ENCODE results near the gene CHRND.

CHRND gene

GRCh38 chr2:232519581-232520438, 6.2 kb upstream of the CHRND start, which contains the start of gene PRSS56:
TSS of gene PRSS56 (plus strand) at chr2:232520388. CDS start at chr2:232520599, 211 bp downstream.
- Histone ChIP-seq H4K20me1 (ENCODE audit: insufficient read depth, low read length) (no peaks in the 10 kb centered on the region), H3K36me3 (replicated peaks; ENCODE audit: low read depth, low read length) (no peaks in the 10 kb centered on the region), H3K9ac (ENCODE audit: low read length) (no peak within 1 kb of the TSS), H3K27me3 (ENCODE audit: low read depth, low read length) (no peaks in the 10 kb centered on the region), H3K4me1 (ENCODE audit: low read length) (no peaks in the 10 kb centered on the region), H3K4me2 (ENCODE audit: low read length) (no peak within 1 kb of the TSS), H3K79me2 (ENCODE audit: low read length) (no peaks in the 10 kb centered on the region), H3K27ac (ENCODE audit: low read length) (no peak within 1 kb of the TSS), H3K9me3 (ENCODE audit: insufficient read depth, low read length) (no peaks in the 10 kb centered on the region), H3K4me3 (ENCODE audit: low read length) (no peak within 1 kb of the TSS), H2AFZ (ENCODE audit: low read depth, low read length) (no peak within 1 kb of the TSS)
- TF ChIP-seq CTCF (IDR thresholded peaks at IDR 0.05; ENCODE audit: low read depth, low read length) (no peak), EZH2phosphoT487 (IDR thresholded peaks at IDR 0.05; ENCODE audit: low read depth) (no peak)

GRCh38 chr2:232520489-232520888, 5.5 kb upstream of the CHRND start:
- no peaks in the 10 kb centered on the region for H3K27me3 ChIP-seq (ENCODE audit: low read depth, low read length)

GRCh38 chr2:232521098-232521497, 4.9 kb upstream of the CHRND start:
- Histone ChIP-seq H2AFZ (ENCODE audit: low read depth, low read length) (no peak overlapping the region), H3K4me1 (ENCODE audit: low read length) (no peaks in the 10 kb centered on the region), H3K4me3 (ENCODE audit: low read length) (no peak overlapping the region), H3K27ac (ENCODE audit: low read length) (no peak overlapping the region), H4K20me1 (ENCODE audit: insufficient read depth, low read length) (no peaks in the 10 kb centered on the region), H3K27me3 (ENCODE audit: low read depth, low read length) (no peaks in the 10 kb centered on the region), H3K9me3 (ENCODE audit: insufficient read depth, low read length) (no peaks in the 10 kb centered on the region), H3K79me2 (ENCODE audit: low read length) (no peaks in the 10 kb centered on the region), H3K36me3 (replicated peaks; ENCODE audit: low read depth, low read length) (no peaks in the 10 kb centered on the region), H3K9ac (ENCODE audit: low read length) (no peak overlapping the region), H3K4me2 (ENCODE audit: low read length) (no peak overlapping the region)
- TF ChIP-seq CTCF (IDR thresholded peaks at IDR 0.05; ENCODE audit: low read depth, low read length) (no peak), EZH2phosphoT487 (IDR thresholded peaks at IDR 0.05; ENCODE audit: low read depth) (no peak)

More at GRCh38 chr2:232520489-232520888, 5.5 kb upstream of the CHRND start:
- TF ChIP-seq CTCF (IDR thresholded peaks at IDR 0.05; ENCODE audit: low read depth, low read length) (no peak), EZH2phosphoT487 (IDR thresholded peaks at IDR 0.05; ENCODE audit: low read depth) (no peak)
- no peak overlapping the region for H2AFZ ChIP-seq (ENCODE audit: low read depth, low read length)
- no peak overlapping the region for H3K4me2 ChIP-seq (ENCODE audit: low read length)
- H3K79me2 ChIP-seq (ENCODE audit: low read length), result no peaks in the 10 kb centered on the region
- no peak overlapping the region for H3K9ac ChIP-seq (ENCODE audit: low read length)
- H3K9me3 ChIP-seq (ENCODE audit: insufficient read depth, low read length), result no peaks in the 10 kb centered on the region
- no peaks in the 10 kb centered on the region for H3K36me3 ChIP-seq (replicated peaks; ENCODE audit: low read depth, low read length)
- no peak overlapping the region for H3K4me3 ChIP-seq (ENCODE audit: low read length)
- no peak overlapping the region for H3K27ac ChIP-seq (ENCODE audit: low read length)
- H4K20me1 ChIP-seq (ENCODE audit: insufficient read depth, low read length), result no peaks in the 10 kb centered on the region
- no peaks in the 10 kb centered on the region for H3K4me1 ChIP-seq (ENCODE audit: low read length)

- Histone ChIP-seq H3K36me3 (replicated peaks; ENCODE audit: low read depth, low read length) (no peaks in the 10 kb centered on the region), H3K79me2 (ENCODE audit: low read length) (no peaks in the 10 kb centered on the region), H3K4me2 (ENCODE audit: low read length) (peak overlapping the region; percentile 61), H3K4me3 (ENCODE audit: low read length) (no peak overlapping the region), H3K27me3 (ENCODE audit: low read depth, low read length) (no peaks in the 10 kb centered on the region), H4K20me1 (ENCODE audit: insufficient read depth, low read length) (no peaks in the 10 kb centered on the region), H3K9me3 (ENCODE audit: insufficient read depth, low read length) (no peaks in the 10 kb centered on the region), H3K4me1 (ENCODE audit: low read length) (no peaks in the 10 kb centered on the region), H3K27ac (ENCODE audit: low read length) (no peak overlapping the region), H3K9ac (ENCODE audit: low read length) (no peak overlapping the region), H2AFZ (ENCODE audit: low read depth, low read length) (no peak overlapping the region)
- TF ChIP-seq EZH2phosphoT487 (IDR thresholded peaks at IDR 0.05; ENCODE audit: low read depth) (no peak), CTCF (IDR thresholded peaks at IDR 0.05; ENCODE audit: low read depth, low read length) (peak; percentile 51)
Measured at GRCh38 chr2:232521959-232522622, 3.9 kb upstream of the CHRND start.

Measured in OCI-LY3 (cell line).